Liver (tissue), 9 donors: ENCODE measurements around the gene DYRK1B. TPM values are rescaled to one million over a fixed set of nuclear protein-coding genes. Genes with fewer than 3 reads are reported as not detected.
"Not testable (repeated sequence)": the region's sequence is repeated elsewhere in the genome, so short reads cannot be mapped to it uniquely, and the experiment has no call there.

Experiments used
- DNase-seq: peaks from one replicate; pipeline ENCODE4 v3.0.0-alpha.2; 2017; ENCODE audit warnings: low spot score
- H3K27ac ChIP-seq, 2 donors: one replicate each; pipeline ENCODE4 v1.7.0; 2013; ENCODE audit warnings: inconsistent platforms in 2 of 2, low read length in 2 of 2, control low read depth in 1 of 2, low read depth in 1 of 2, mild to moderate bottlenecking in 1 of 2
- H3K27me3 ChIP-seq, 4 donors: one replicate each; pipeline versions ENCODE4 v1.6.1 to v1.7.0; 2013; ENCODE audit warnings: low read length in 3 of 4, inconsistent platforms in 1 of 4, mild to moderate bottlenecking in 1 of 4, moderate library complexity in 1 of 4; ENCODE audit not compliant: control insufficient read depth in 4 of 4, insufficient read depth in 4 of 4
- H3K36me3 ChIP-seq, 4 donors: one replicate each; pipeline versions ENCODE4 v1.6.1 to v1.7.0; 2013; ENCODE audit warnings: low read length in 3 of 4, mild to moderate bottlenecking in 3 of 4, low read depth in 1 of 4, moderate library complexity in 1 of 4; ENCODE audit not compliant: control insufficient read depth in 4 of 4, insufficient read depth in 3 of 4
- H3K4me1 ChIP-seq, 4 donors: one replicate each; pipeline versions ENCODE4 v1.6.1 to v1.7.0; 2013; ENCODE audit warnings: low read length in 3 of 4, mild to moderate bottlenecking in 3 of 4, moderate library complexity in 1 of 4; ENCODE audit not compliant: control insufficient read depth in 4 of 4, insufficient read depth in 4 of 4
- H3K4me3 ChIP-seq, 3 donors: one replicate each; pipeline versions ENCODE4 v1.6.1 to v1.7.0; 2013; ENCODE audit warnings: low read length in 3 of 3, control low read depth in 1 of 3, low read depth in 1 of 3, mild to moderate bottlenecking in 1 of 3
- H3K9ac ChIP-seq, 2 donors: one replicate each; pipeline ENCODE4 v1.7.0; 2013; ENCODE audit warnings: low read length in 2 of 2, mild to moderate bottlenecking in 2 of 2, moderate library complexity in 2 of 2, control low read depth in 1 of 2, low read depth in 1 of 2
- H3K9me3 ChIP-seq, 4 donors: one replicate each; pipeline versions ENCODE4 v1.6.1 to v1.7.0; 2013; ENCODE audit warnings: low read length in 3 of 4; ENCODE audit not compliant: control insufficient read depth in 4 of 4
- CTCF ChIP-seq: fragments of 150-350 bp; IDR thresholded peaks from 2 replicates; pipeline ENCODE4 v1.5.1; 2017; ENCODE audit warnings: improper control_type of control experiment, low read depth, low read length; ENCODE audit not compliant: missing input control
- EGR1 ChIP-seq, 2 donors: IDR thresholded peaks; 2 replicates each; pipeline ENCODE4 v1.6.1; 2016 to 2018; ENCODE audit warnings: antibody characterized with exemption in 2 of 2, low read depth in 2 of 2
- FOXA1 ChIP-seq: IDR thresholded peaks from 2 replicates; pipeline ENCODE4 v1.6.1; 2016; ENCODE audit warnings: antibody characterized with exemption
- FOXA2 ChIP-seq: IDR thresholded peaks from 2 replicates; pipeline ENCODE4 v1.6.1; 2016; ENCODE audit warnings: antibody characterized with exemption
- GABPA ChIP-seq, 2 donors: IDR thresholded peaks in 1 of 2; conservative IDR thresholded peaks in 1 of 2; 2 replicates each; pipeline ENCODE4 v1.6.1; 2016; ENCODE audit warnings: antibody characterized with exemption in 2 of 2, mild to moderate bottlenecking in 1 of 2, moderate library complexity in 1 of 2
- HNF4A ChIP-seq, 2 donors: conservative IDR thresholded peaks; 2 replicates each; pipeline ENCODE4 v1.6.1; 2016; ENCODE audit warnings: antibody characterized with exemption in 2 of 2, mild to moderate bottlenecking in 2 of 2
- HNF4G ChIP-seq: IDR thresholded peaks from 2 replicates; pipeline ENCODE4 v1.6.1; 2016; ENCODE audit warnings: antibody characterized with exemption
- JUND ChIP-seq, 2 donors: IDR thresholded peaks; 2 replicates each; pipeline ENCODE4 v1.6.1; 2016; ENCODE audit warnings: antibody characterized with exemption in 2 of 2
- NR2F2 ChIP-seq: IDR thresholded peaks from 2 replicates; pipeline ENCODE4 v1.6.1; 2016; ENCODE audit warnings: antibody characterized with exemption
- RAD21 ChIP-seq, 2 donors: IDR thresholded peaks; 2 replicates each; pipeline ENCODE4 v1.6.1; 2016; ENCODE audit warnings: antibody characterized with exemption in 2 of 2, mild to moderate bottlenecking in 2 of 2
- SP1 ChIP-seq: IDR thresholded peaks from 2 replicates; pipeline ENCODE4 v1.6.1; 2018; ENCODE audit warnings: antibody characterized with exemption, mild to moderate bottlenecking
- ZBTB33 ChIP-seq: IDR thresholded peaks from 2 replicates; pipeline ENCODE4 v1.6.1; 2016; ENCODE audit warnings: antibody characterized with exemption
- WGBS: extraction: QIAGEN DNeasy Blood & Tissue Kit; methylation state at CpG from one replicate; pipeline ENCODE4 v1.1.7; 2013; 5-methylcytosine and 5-hydroxymethylcytosine counted together
- polyA plus RNA-seq, 2 donors: library from polyadenylated mRNA; stranded (reverse) in 1 of 2; unstranded in 1 of 2; fragments of 200-250 nt in 1 of 2; fragments of >200 nt in 1 of 2; fragmentation: Nextera tagmentation in 1 of 2; extraction: Ambion mirVana in 1 of 2; gene quantifications; one replicate each; pipeline versions ENCODE4 v1.2.1 to v1.2.3, GENCODE V29; 2013 to 2015
- total RNA-seq, 2 donors: library from RNA; depleted of rRNA; stranded (reverse); fragments of >200 nt; gene quantifications; one replicate each; pipeline ENCODE4 v1.2.3, GENCODE V29; 2014
- TF ChIP-seq, protein P1 (sequence below): IDR thresholded peaks from 2 replicates; pipeline ENCODE4 v1.6.1; 2016; ENCODE audit warnings: antibody characterized with exemption
- donor health status: healthy.
- donor health status: healthy.
- donor health status: healthy.
- donor health status: healthy.
- donor health status: healthy.

Gene DYRK1B
- total and polyA plus RNA-seq, 4 donors: 2.8 to 7.6 (median 3.2) TPM

- DNase-seq, H3K36me3 ChIP-seq, H3K9ac ChIP-seq, H3K9me3 ChIP-seq, H3K27ac ChIP-seq, H3K4me3 ChIP-seq, H3K27me3 ChIP-seq, H3K4me1 ChIP-seq: not testable (repeated sequence)
- TF ChIP-seq RAD21 (IDR thresholded peaks at IDR 0.05) (peak in 1 of 2 donors; percentile 48), CTCF (peak; percentile 29)
- WGBS: 26% methylated on average over 15 of the region's 15 CpGs
Measured at GRCh38 chr19:39881495-39882110, 47.6 kb upstream of the DYRK1B start.

- 97% methylated on average over 4 of the region's 5 CpGs for WGBS
Measured at GRCh38 chr19:39880241-39880640, 46.3 kb upstream of the DYRK1B start.

GRCh38 chr19:39879796-39880195 is 45.8 kb upstream of the DYRK1B start:
- not testable (repeated sequence) for H3K36me3 ChIP-seq, H3K4me1 ChIP-seq, H3K4me3 ChIP-seq, H3K9me3 ChIP-seq, H3K27ac ChIP-seq, H3K9ac ChIP-seq, DNase-seq, H3K27me3 ChIP-seq
- 97% methylated on average over 2 of the region's 8 CpGs for WGBS

More at GRCh38 chr19:39880241-39880640, 46.3 kb upstream of the DYRK1B start:
- H3K27me3 ChIP-seq, H3K27ac ChIP-seq, H3K9me3 ChIP-seq, H3K4me3 ChIP-seq, DNase-seq, H3K4me1 ChIP-seq, H3K36me3 ChIP-seq, H3K9ac ChIP-seq: not testable (repeated sequence)

DNA sequence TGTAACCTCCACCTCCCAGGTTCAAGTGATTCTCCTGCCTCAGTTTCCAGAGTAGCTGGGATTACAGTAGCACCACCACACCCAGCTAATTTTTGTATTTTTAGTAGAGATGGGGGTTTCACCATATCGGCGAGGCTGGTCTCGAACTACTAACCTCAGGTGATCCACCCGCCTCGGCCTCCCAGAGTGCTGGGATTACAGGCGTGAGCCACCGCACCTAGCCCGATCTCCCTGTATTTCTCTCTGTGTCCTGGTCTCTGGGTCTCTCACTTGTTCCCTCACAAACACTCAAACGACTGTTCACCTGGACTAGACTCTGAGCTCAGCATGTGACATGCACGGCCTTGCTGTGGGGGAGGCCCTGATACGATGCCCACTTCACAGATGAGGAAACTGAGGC is 44.9 kb upstream of the DYRK1B start:
- not testable (repeated sequence) for H3K27me3 ChIP-seq, H3K9me3 ChIP-seq, H3K4me3 ChIP-seq, H3K36me3 ChIP-seq, H3K4me1 ChIP-seq, H3K9ac ChIP-seq, H3K27ac ChIP-seq, DNase-seq
- WGBS: 87% methylated on average over 11 of the region's 11 CpGs

GRCh38 chr19:39878398-39878797 is 44.4 kb upstream of the DYRK1B start:
- 100% methylated on average over 1 of the region's 1 CpG for WGBS
- Histone ChIP-seq H3K4me1 (no peaks in the 10 kb centered on the region), H3K36me3 (no peaks in the 10 kb centered on the region), H3K4me3 (no peak overlapping the region), H3K27ac (no peak overlapping the region), H3K9me3 (no peaks in the 10 kb centered on the region), H3K27me3 (no peaks in the 10 kb centered on the region), H3K9ac (no peak overlapping the region)
- DNase-seq: no peak
- TF ChIP-seq HNF4A (conservative IDR thresholded peaks at IDR 0.05) (no peak), FOXA2 (no peak), NR2F2 (no peak), GABPA (IDR thresholded peaks at IDR 0.05 in 1 of 2, conservative IDR thresholded peaks at IDR 0.05 in 1 of 2) (no peak), FOXA1 (no peak), ZBTB33 (no peak), SP1 (no peak), EGR1 (IDR thresholded peaks at IDR 0.05; ENCODE audit: low read depth in 2 of 2) (no peak), HNF4G (no peak), JUND (IDR thresholded peaks at IDR 0.05) (no peak), CTCF (no peak)
- TF ChIP-seq, protein P1, sequence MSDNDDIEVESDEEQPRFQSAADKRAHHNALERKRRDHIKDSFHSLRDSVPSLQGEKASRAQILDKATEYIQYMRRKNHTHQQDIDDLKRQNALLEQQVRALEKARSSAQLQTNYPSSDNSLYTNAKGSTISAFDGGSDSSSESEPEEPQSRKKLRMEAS: no peak
